NCI-H1092 treated with DMSO at 0.1 percent for 48 hours (cell line): ENCODE results near the gene SSTR3.

Experiments used
- DNase-seq: peaks from one replicate; lab custom pipeline; 2025; lab: John Stamatoyannopoulos, UW

Gene SSTR3

GRCh38 chr22:37196539-37197450, 15.5 kb downstream of the SSTR3 start:
- no peak for DNase-seq

- DNase-seq = no peak
Measured at GRCh38 chr22:37195921-37196320, 16.4 kb downstream of the SSTR3 start.

- DNase-seq = no peak
Measured at GRCh38 chr22:37194750-37195149, 17.5 kb downstream of the SSTR3 start.

- no peak for DNase-seq
Measured at GRCh38 chr22:37193629-37194191, 18.6 kb downstream of the SSTR3 start.

GRCh38 chr22:37192741-37193140, 19.5 kb downstream of the SSTR3 start:
- DNase-seq = no peak

- DNase-seq = no peak
Measured at GRCh38 chr22:37192204-37192603, 20.1 kb downstream of the SSTR3 start.

- DNase-seq = no peak
Measured at GRCh38 chr22:37190262-37190780, 22.0 kb downstream of the SSTR3 start.

GRCh38 chr22:37188901-37189466, 23.3 kb downstream of the SSTR3 start:
- no peak for DNase-seq

GRCh38 chr22:37187891-37188761, 24.2 kb downstream of the SSTR3 start, which contains the start of gene C1QTNF6:
TSS of gene C1QTNF6 (minus strand) at chr22:37188247. CDS start at chr22:37188213, 34 bp downstream.
- no peak for DNase-seq

GRCh38 chr22:37187552-37187890, 24.8 kb downstream of the SSTR3 start:
- no peak for DNase-seq

GRCh38 chr22:37186997-37187522, 25.2 kb downstream of the SSTR3 start:
- DNase-seq = no peak

- no peak for DNase-seq
Measured at GRCh38 chr22:37186228-37186996, 25.9 kb downstream of the SSTR3 start.

- DNase-seq = no peak
Measured at GRCh38 chr22:37185646-37186227, 26.5 kb downstream of the SSTR3 start.

GRCh38 chr22:37184816-37185541, 27.3 kb downstream of the SSTR3 start:
- no peak for DNase-seq

- no peak for DNase-seq
Measured at GRCh38 chr22:37184380-37184755, 27.9 kb downstream of the SSTR3 start.

- no peak for DNase-seq
Measured at GRCh38 chr22:37183432-37184379, 28.6 kb downstream of the SSTR3 start.

GRCh38 chr22:37182949-37183245, 29.4 kb downstream of the SSTR3 start:
- DNase-seq = no peak

- no peak for DNase-seq
Measured at GRCh38 chr22:37182101-37182948, 30.0 kb downstream of the SSTR3 start.
